HG02840 (cell line): ENCODE results near the gene FAT1.

ENCODE experiments used
- ATAC-seq: cut with Tn5 transposase; IDR thresholded peaks from one replicate; pipeline ENCODE4 v1.9.1; 2021; ENCODE audit warnings: mild to moderate bottlenecking, moderate library complexity, moderate number of reproducible peaks; ENCODE audit not compliant: unreplicated experiment, low FRiP score

FAT1 gene

GRCh38 chr4:186627226-186627865 is 96.3 kb downstream of the FAT1 start:
- ATAC-seq, result no peak

GRCh38 chr4:186624951-186625350 is 98.7 kb downstream of the FAT1 start:
- ATAC-seq, result no peak

GRCh38 chr4:186623546-186623945 is 100.1 kb downstream of the FAT1 start:
- no peak for ATAC-seq

- no peak for ATAC-seq
Observed at GRCh38 chr4:186622788-186623464, 100.7 kb downstream of the FAT1 start.

GRCh38 chr4:186621959-186622553 is 101.6 kb downstream of the FAT1 start:
- ATAC-seq, result no peak

GRCh38 chr4:186619088-186619487 is 104.6 kb downstream of the FAT1 start:
- ATAC-seq, result no peak

GRCh38 chr4:186617921-186618320 is 105.7 kb downstream of the FAT1 start:
- ATAC-seq, result no peak

GRCh38 chr4:186607490-186607889 is 116.2 kb downstream of the FAT1 start:
- ATAC-seq, result no peak

GRCh38 chr4:186606591-186606992 is 117.1 kb downstream of the FAT1 start:
- ATAC-seq, result no peak

GRCh38 chr4:186605261-186605865 is 118.3 kb downstream of the FAT1 start:
- no peak for ATAC-seq

- ATAC-seq, result no peak
Observed at GRCh38 chr4:186604124-186604807, 119.4 kb downstream of the FAT1 start.

GRCh38 chr4:186602978-186603377 is 120.7 kb downstream of the FAT1 start:
- ATAC-seq, result no peak

GRCh38 chr4:186599483-186599882 is 124.2 kb downstream of the FAT1 start:
- ATAC-seq, result no peak

- ATAC-seq, result no peak
Observed at GRCh38 chr4:186598686-186599085, 125.0 kb downstream of the FAT1 start.

GRCh38 chr4:186596850-186597390 is 126.7 kb downstream of the FAT1 start:
- no peak for ATAC-seq

- ATAC-seq, result no peak
Observed at GRCh38 chr4:186596346-186596745, 127.3 kb downstream of the FAT1 start.

GRCh38 chr4:186593587-186593973 is 130.1 kb downstream of the FAT1 start:
- ATAC-seq, result no peak

- no peak for ATAC-seq
Observed at GRCh38 chr4:186592966-186593586, 130.6 kb downstream of the FAT1 start.

- no peak for ATAC-seq
Observed at GRCh38 chr4:186592445-186592844, 131.2 kb downstream of the FAT1 start.

GRCh38 chr4:186591651-186592050 is 132.0 kb downstream of the FAT1 start:
- ATAC-seq, result no peak
